HG02610 (cell line): ENCODE results near the gene IFITM1.
"Not testable (repeated sequence)": the region's sequence is repeated elsewhere in the genome, so short reads cannot be mapped to it uniquely, and the experiment has no call there.

Experiments used
- ATAC-seq: cut with Tn5 transposase; IDR thresholded peaks from one replicate; pipeline ENCODE4 v1.9.1; 2021; ENCODE audit warnings: mild to moderate bottlenecking, moderate library complexity; ENCODE audit not compliant: unreplicated experiment

IFITM1 gene

GRCh38 chr11:340539-341512 is 27.0 kb downstream of the IFITM1 start:
- no peak for ATAC-seq

- no peak for ATAC-seq
Observed at GRCh38 chr11:342328-342727, 28.5 kb downstream of the IFITM1 start.

- no peak for ATAC-seq
Observed at GRCh38 chr11:344836-345578, 31.2 kb downstream of the IFITM1 start.

GRCh38 chr11:346529-346928 is 32.7 kb downstream of the IFITM1 start:
- no peak for ATAC-seq

- ATAC-seq: not testable (repeated sequence)
Observed at GRCh38 chr11:349270-349954, 35.6 kb downstream of the IFITM1 start.

GRCh38 chr11:350033-350722 is 36.3 kb downstream of the IFITM1 start:
- not testable (repeated sequence) for ATAC-seq

GRCh38 chr11:350723-351255 is 36.9 kb downstream of the IFITM1 start:
- peak; percentile 45 for ATAC-seq

- no peak for ATAC-seq
Observed at GRCh38 chr11:351411-351810, 37.6 kb downstream of the IFITM1 start.

- ATAC-seq: no peak
Observed at GRCh38 chr11:352456-353031, 38.7 kb downstream of the IFITM1 start.

GRCh38 chr11:353179-353873 is 39.5 kb downstream of the IFITM1 start:
- ATAC-seq: no peak

- peak; percentile 46 for ATAC-seq
Observed at GRCh38 chr11:355581-356458, 42.0 kb downstream of the IFITM1 start.

GRCh38 chr11:356610-357009 is 42.8 kb downstream of the IFITM1 start:
- ATAC-seq: no peak

GRCh38 chr11:357582-357981 is 43.7 kb downstream of the IFITM1 start:
- no peak for ATAC-seq

GRCh38 chr11:358129-358800 is 44.4 kb downstream of the IFITM1 start:
- no peak for ATAC-seq

GRCh38 chr11:359181-359714 is 45.4 kb downstream of the IFITM1 start:
- ATAC-seq: no peak

- ATAC-seq: no peak
Observed at GRCh38 chr11:360326-361280, 46.8 kb downstream of the IFITM1 start.
